IMR-90 (cell line): ENCODE measurements around the gene SEMA3C. TPM values are rescaled to one million over a fixed set of nuclear protein-coding genes. Genes with fewer than 3 reads are reported as not detected.

Source experiments
- ATAC-seq: fragments of 200-7000 bp; cut with Tn5 transposase; 2 replicates; pipeline ENCODE4 v1.9.1; 2020; ENCODE audit warnings: low read depth, mild to moderate bottlenecking, moderate library complexity
- BruUV-seq: library from RNA; stranded (reverse); fragments of 400-500 nt; replicated peaks from 2 replicates; lab custom pipeline; 2021; lab: Mats Ljungman, UMichigan
- CTCF ChIA-PET: fragments of 300-600 bp; formaldehyde crosslinking; extraction: SDS; loops from one replicate; lab custom pipeline; 2021; ENCODE audit warnings: antibody characterized with exemption; lab: Yijun Ruan, JAX
- POLR2A ChIA-PET: fragments of 300-600 bp; sonication (Branson Sonifier 250); formaldehyde crosslinking; loops from one replicate; lab custom pipeline; 2022; ENCODE audit warnings: antibody characterized with exemption; ENCODE audit not compliant: unreplicated experiment; lab: Charles Lee
- DNase-seq: peaks from one replicate; pipeline ENCODE4 v3.0.0; 2013
- H2AFZ ChIP-seq: replicated peaks from 2 replicates; pipeline ENCODE3; 2013; ENCODE audit warnings: low read length, mild to moderate bottlenecking; ENCODE audit not compliant: poor library complexity
- H2AK5ac ChIP-seq: 2 replicates; pipeline ENCODE4 v1.6.1; 2013; ENCODE audit warnings: low read depth, low read length, inconsistent platforms
- H2AK9ac ChIP-seq: replicated peaks from 2 replicates; pipeline ENCODE3; 2013; ENCODE audit warnings: mild to moderate bottlenecking, low read depth, low read length, moderate library complexity; ENCODE audit not compliant: poor library complexity
- H2BK120ac ChIP-seq: 2 replicates; pipeline ENCODE4 v1.6.1; 2013; ENCODE audit warnings: low read depth, low read length, inconsistent platforms
- H2BK15ac ChIP-seq: 3 replicates; pipeline ENCODE4 v1.6.1; 2013; ENCODE audit warnings: low read depth, low read length, inconsistent platforms
- H2BK20ac ChIP-seq: 2 replicates; pipeline ENCODE4 v1.6.1; 2013; ENCODE audit warnings: low read depth, mild to moderate bottlenecking, inconsistent platforms, low read length, moderate library complexity
- H2BK5ac ChIP-seq: 2 replicates; pipeline ENCODE4 v1.6.1; 2013; ENCODE audit warnings: mild to moderate bottlenecking, low read depth, low read length, inconsistent platforms; ENCODE audit not compliant: poor library complexity, severe bottlenecking
- H3K14ac ChIP-seq: replicated peaks from 2 replicates; pipeline ENCODE4 v1.6.1; 2013; ENCODE audit warnings: low read depth, low read length, inconsistent platforms
- H3K18ac ChIP-seq: 2 replicates; pipeline ENCODE4 v1.6.1; 2013; ENCODE audit warnings: low read depth, low read length, control low read depth
- H3K23ac ChIP-seq: 2 replicates; pipeline ENCODE4 v1.6.1; 2013; ENCODE audit warnings: low read depth, low read length, inconsistent platforms
- H3K27ac ChIP-seq: 2 replicates; pipeline ENCODE4 v1.5.1; 2013; ENCODE audit warnings: mild to moderate bottlenecking, control low read depth, low read length; ENCODE audit not compliant: insufficient read depth
- H3K27me3 ChIP-seq: 2 replicates; pipeline ENCODE4 v1.6.1; 2013; ENCODE audit warnings: low read length; ENCODE audit not compliant: control insufficient read depth, insufficient read depth
- H3K36me3 ChIP-seq: 2 replicates; pipeline ENCODE4 v1.6.1; 2013; ENCODE audit warnings: low read length, mixed read lengths; ENCODE audit not compliant: control insufficient read depth, insufficient read depth
- H3K4ac ChIP-seq: 2 replicates; pipeline ENCODE4 v1.6.1; 2013; ENCODE audit warnings: low read depth, low read length, inconsistent platforms
- H3K4me1 ChIP-seq: 2 replicates; pipeline ENCODE4 v1.6.1; 2013; ENCODE audit warnings: low read length, mixed read lengths; ENCODE audit not compliant: control insufficient read depth, insufficient read depth
- H3K4me2 ChIP-seq: 2 replicates; pipeline ENCODE4 v1.6.1; 2013; ENCODE audit warnings: low read depth, mild to moderate bottlenecking, control low read depth, low read length, moderate library complexity
- H3K4me3 ChIP-seq: 2 replicates; pipeline ENCODE4 v1.5.1; 2013; ENCODE audit warnings: low read depth, mild to moderate bottlenecking, control low read depth, low read length, moderate library complexity; ENCODE audit not compliant: insufficient read depth
- H3K56ac ChIP-seq: 2 replicates; pipeline ENCODE4 v1.6.1; 2013; ENCODE audit warnings: low read length, inconsistent platforms; ENCODE audit not compliant: insufficient read depth; ENCODE audit errors: extremely low read depth
- H3K79me1 ChIP-seq, 2 experiments: 2 replicates each; pipeline ENCODE4 v1.6.1; 2013; ENCODE audit warnings: low read length in 2 of 2, inconsistent platforms in 1 of 2, low read depth in 1 of 2
- H3K9ac ChIP-seq: 2 replicates; pipeline ENCODE4 v1.6.1; 2013; ENCODE audit warnings: low read depth, low read length, control low read depth
- H3K9me1 ChIP-seq: 2 replicates; pipeline ENCODE4 v1.6.1; 2013; ENCODE audit warnings: low read length, inconsistent platforms; ENCODE audit not compliant: insufficient read depth
- H3K9me3 ChIP-seq: 2 replicates; pipeline ENCODE4 v1.6.1; 2013; ENCODE audit warnings: low read length; ENCODE audit not compliant: control insufficient read depth, insufficient read depth
- H4K20me1 ChIP-seq: 2 replicates; pipeline ENCODE4 v1.6.1; 2013; ENCODE audit warnings: low read length, inconsistent platforms; ENCODE audit not compliant: insufficient read depth
- H4K5ac ChIP-seq: 2 replicates; pipeline ENCODE4 v1.6.1; 2013; ENCODE audit warnings: mild to moderate bottlenecking, low read depth, low read length, control low read depth
- H4K8ac ChIP-seq, 2 experiments: 2 replicates each; pipeline ENCODE4 v1.6.1; 2013; ENCODE audit warnings: low read depth in 2 of 2, low read length in 2 of 2, control low read depth in 1 of 2, inconsistent platforms in 1 of 2
- H4K91ac ChIP-seq: 2 replicates; pipeline ENCODE4 v1.6.1; 2013; ENCODE audit warnings: low read depth, low read length, inconsistent platforms; ENCODE audit not compliant: insufficient read depth
- CHD1 ChIP-seq: IDR thresholded peaks from 2 replicates; pipeline ENCODE4 v1.6.1; 2012; ENCODE audit warnings: low read depth, low read length, improper control_type of control experiment
- ELK1 ChIP-seq: fragments of 150-350 bp; IDR thresholded peaks from 2 replicates; pipeline ENCODE4 v1.6.1; 2016; ENCODE audit warnings: low read depth, mild to moderate bottlenecking, low read length, moderate library complexity, borderline replicate concordance
- FOS ChIP-seq: fragments of 150-350 bp; IDR thresholded peaks from 2 replicates; pipeline ENCODE4 v1.6.1; 2016; ENCODE audit warnings: low read depth, low read length
- MAFK ChIP-seq: IDR thresholded peaks from 2 replicates; pipeline ENCODE4 v1.6.1; 2012; ENCODE audit warnings: low read depth, low read length, improper control_type of control experiment
- NFE2L2 ChIP-seq: fragments of 150-350 bp; IDR thresholded peaks from 2 replicates; pipeline ENCODE4 v1.6.1; 2016; ENCODE audit warnings: low read depth, mild to moderate bottlenecking, low read length
- POLR2A ChIP-seq: IDR thresholded peaks from 2 replicates; pipeline ENCODE4 v1.6.1; 2012; ENCODE audit warnings: mild to moderate bottlenecking, low read depth, low read length
- RCOR1 ChIP-seq: IDR thresholded peaks from 2 replicates; pipeline ENCODE4 v1.6.1; 2012; ENCODE audit warnings: mild to moderate bottlenecking, low read length, improper control_type of control experiment; ENCODE audit not compliant: insufficient replicate concordance
- RFX5 ChIP-seq: IDR thresholded peaks from 2 replicates; pipeline ENCODE4 v1.8.0; 2012; ENCODE audit warnings: low read depth, mild to moderate bottlenecking, low read length, moderate library complexity
- USF2 ChIP-seq: fragments of 150-350 bp; IDR thresholded peaks from 2 replicates; pipeline ENCODE4 v1.6.1; 2017; ENCODE audit warnings: mild to moderate bottlenecking, antibody characterized with exemption, low read length, low read depth
- WGBS, 2 experiments: methylation state at CpG; one replicate each; pipeline versions ENCODE4 v1.1.5 to v1.1.7; 2013; ENCODE audit warnings: missing lambda C conversion rate in 2 of 2; ENCODE audit not compliant: insufficient read length in 1 of 2; ENCODE audit errors: extremely low coverage in 2 of 2; 5-methylcytosine and 5-hydroxymethylcytosine counted together
- dilution Hi-C: fragments of 300-500 bp; cut with HindIII; formaldehyde crosslinking; loops from one replicate; pipeline ENCODE4 v1.14.3; 2018; ENCODE audit warnings: low sequenced_read_pairs; ENCODE audit not compliant: unreplicated experiment
- in situ Hi-C: fragments of 300-500 bp; cut with MboI; formaldehyde crosslinking; loops from 3 replicates; pipeline ENCODE4 v1.14.3; 2019; ENCODE audit warnings: low sequenced_read_pairs, inconsistent platforms, mixed read lengths
- intact Hi-C: fragments of 100-400 bp; cut with micrococcal nuclease; formaldehyde crosslinking; loops from 2 replicates; pipeline ENCODE4 v1.10.0; 2022
- polyA plus RNA-seq, 3 experiments: library from polyadenylated mRNA; depleted of rRNA; stranded (reverse); fragments of >200 nt; gene quantifications; 2 replicates each; pipeline ENCODE4 v1.2.3, GENCODE V29; 2012; ENCODE audit warnings: low replicate concordance in 1 of 3
- total RNA-seq: library from RNA; depleted of rRNA; stranded (reverse); fragments of >200 nt; gene quantifications from 2 replicates; pipeline ENCODE4 v1.2.3, GENCODE V29; 2012

The SEMA3C gene
- total and polyA plus RNA-seq, 2 of the 4 experiments (the other 2 are of a cell fraction): 21.2 to 97.1 TPM

GRCh38 chr7:80807166-80807900 lies 111.5 kb downstream of the SEMA3C start:
- dilution Hi-C loops: no loop called here
- ChIA-PET CTCF (interaction anchor here (0.6 kb wide), 1 partner anchor 11 kb away, joined by 3 read pairs; no protein-coding TSS in a partner anchor), POLR2A (no interaction called here)
- H2BK120ac ChIP-seq: no peak overlapping the region
- no TSS peak for BruUV-seq
- H2BK15ac ChIP-seq: no peak overlapping the region
- H4K20me1 ChIP-seq: no peaks in the 10 kb centered on the region
- H2AK9ac ChIP-seq: no peak overlapping the region
- H3K9me1 ChIP-seq: peaks cover 3% of the 10 kb centered on the region; the same call in 1 of the 2 replicates
- no peak overlapping the region; a peak in 1 of 4 replicates for H4K8ac ChIP-seq
- no peak overlapping the region for H3K4me3 ChIP-seq
- peak; percentile 28 for DNase-seq
- ATAC-seq: peak; percentile 37; the same call in 1 of the 2 replicates
- H2BK20ac ChIP-seq: no peak overlapping the region
- H4K91ac ChIP-seq: no peak overlapping the region
- H3K23ac ChIP-seq: no peak overlapping the region
- no CpG with 5 or more reads among the region's 3 CpGs for WGBS, 2 experiments
- in situ Hi-C loops: no loop called here
- no peak overlapping the region for H3K14ac ChIP-seq
- H3K4ac ChIP-seq: no peak overlapping the region; the same call in 1 of the 2 replicates
- H2AFZ ChIP-seq: no peak overlapping the region
- H3K9me3 ChIP-seq: no peaks in the 10 kb centered on the region
- no peak overlapping the region for H3K4me2 ChIP-seq
- no peak overlapping the region for H3K56ac ChIP-seq
- no peak overlapping the region for H3K9ac ChIP-seq
- H3K27me3 ChIP-seq: no peaks in the 10 kb centered on the region
- H4K5ac ChIP-seq: no peak overlapping the region
- H2AK5ac ChIP-seq: no peak overlapping the region
- H3K79me1 ChIP-seq: peaks cover 0 to 4% of the 10 kb centered on the region in 2 experiments; a peak in 1 of 4 replicates
- no peaks in the 10 kb centered on the region; the same call in 1 of the 2 replicates for H3K36me3 ChIP-seq
- TF ChIP-seq ELK1 (no peak), NFE2L2 (no peak), POLR2A (no peak), FOS (no peak), USF2 (no peak), MAFK (no peak), CHD1 (no peak), RCOR1 (no peak), RFX5 (no peak)
- intact Hi-C loops: no loop called here
- H3K18ac ChIP-seq: no peak overlapping the region
- H3K27ac ChIP-seq: no peak overlapping the region
- peak overlapping the region; percentile 9 for H2BK5ac ChIP-seq
- no peaks in the 10 kb centered on the region for H3K4me1 ChIP-seq
